NCI-H82 (cell line): ENCODE results near the gene HLA-C.
A peak's percentile ranks its signal among the peaks of the same experiment; 100 is the strongest.
"Not testable (repeated sequence)": the region's sequence is repeated elsewhere in the genome, so short reads cannot be mapped to it uniquely, and the experiment has no call there.

Experiments used
- DNase-seq: peaks from one replicate; lab custom pipeline; 2025; lab: John Stamatoyannopoulos, UW

Gene HLA-C

GRCh38 chr6:31271641-31272357, at the start of gene HLA-C:
HLA-C (minus strand) TSS chr6:31272092; CDS start chr6:31272071, 21 bp downstream.
- DNase-seq: peak; percentile 87

- no peak for DNase-seq
Measured at GRCh38 chr6:31321005-31321707, 49.3 kb upstream of the HLA-C start.

- no peak for DNase-seq
Measured at GRCh38 chr6:31317036-31317435, 45.1 kb upstream of the HLA-C start.

- DNase-seq: no peak
Measured at GRCh38 chr6:31309641-31310040, 37.7 kb upstream of the HLA-C start.

GRCh38 chr6:31308845-31309175, 36.9 kb upstream of the HLA-C start:
- DNase-seq: no peak

- DNase-seq: no peak
Measured at GRCh38 chr6:31308050-31308844, 36.4 kb upstream of the HLA-C start.

GRCh38 chr6:31307669-31308049, 35.8 kb upstream of the HLA-C start:
- no peak for DNase-seq

- no peak for DNase-seq
Measured at GRCh38 chr6:31305703-31306219, 33.9 kb upstream of the HLA-C start.

GRCh38 chr6:31304683-31305082, 32.8 kb upstream of the HLA-C start:
- no peak for DNase-seq

GRCh38 chr6:31300797-31301196, 28.9 kb upstream of the HLA-C start:
- no peak for DNase-seq

GRCh38 chr6:31299947-31300346, 28.1 kb upstream of the HLA-C start:
- DNase-seq: no peak

- DNase-seq: no peak
Measured at GRCh38 chr6:31299511-31299910, 27.6 kb upstream of the HLA-C start.

GRCh38 chr6:31294056-31294455, 22.2 kb upstream of the HLA-C start:
- no peak for DNase-seq

- no peak for DNase-seq
Measured at GRCh38 chr6:31293343-31293742, 21.5 kb upstream of the HLA-C start.

- no peak for DNase-seq
Measured at GRCh38 chr6:31289788-31290187, 17.9 kb upstream of the HLA-C start.

GRCh38 chr6:31287619-31288018, 15.7 kb upstream of the HLA-C start:
- DNase-seq: no peak

GRCh38 chr6:31285982-31286381, 14.1 kb upstream of the HLA-C start:
- no peak for DNase-seq

- DNase-seq: no peak
Measured at GRCh38 chr6:31285486-31285885, 13.6 kb upstream of the HLA-C start.

- DNase-seq: not testable (repeated sequence)
Measured at GRCh38 chr6:31279647-31280046, 7.8 kb upstream of the HLA-C start.

GRCh38 chr6:31272836-31273626, 1.1 kb upstream of the HLA-C start:
- no peak for DNase-seq

GRCh38 chr6:31272436-31272835, 544 bp upstream of the HLA-C start:
- DNase-seq: no peak
